ENCODE results near the gene OR10A2. TPM values are rescaled to one million over a fixed set of nuclear protein-coding genes. Genes with fewer than 3 reads are reported as not detected.

Gene OR10A2
- total RNA-seq (not detected), polyA plus RNA-seq (not detected)
- long read RNA-seq, donor 1: 0 reads
- long read RNA-seq, donor 2: 0 reads
- long read RNA-seq, donor 3: 0 reads

- intact Hi-C loops (cut with DNase I): no loop called here
- no peak within 1 kb of the TSS for H3K27ac ChIP-seq
- 43 to 54% methylated on average over 1 of the region's 1 CpG for WGBS, 2 donors
- DNase-seq: no peak
- TF ChIP-seq, protein P1, sequence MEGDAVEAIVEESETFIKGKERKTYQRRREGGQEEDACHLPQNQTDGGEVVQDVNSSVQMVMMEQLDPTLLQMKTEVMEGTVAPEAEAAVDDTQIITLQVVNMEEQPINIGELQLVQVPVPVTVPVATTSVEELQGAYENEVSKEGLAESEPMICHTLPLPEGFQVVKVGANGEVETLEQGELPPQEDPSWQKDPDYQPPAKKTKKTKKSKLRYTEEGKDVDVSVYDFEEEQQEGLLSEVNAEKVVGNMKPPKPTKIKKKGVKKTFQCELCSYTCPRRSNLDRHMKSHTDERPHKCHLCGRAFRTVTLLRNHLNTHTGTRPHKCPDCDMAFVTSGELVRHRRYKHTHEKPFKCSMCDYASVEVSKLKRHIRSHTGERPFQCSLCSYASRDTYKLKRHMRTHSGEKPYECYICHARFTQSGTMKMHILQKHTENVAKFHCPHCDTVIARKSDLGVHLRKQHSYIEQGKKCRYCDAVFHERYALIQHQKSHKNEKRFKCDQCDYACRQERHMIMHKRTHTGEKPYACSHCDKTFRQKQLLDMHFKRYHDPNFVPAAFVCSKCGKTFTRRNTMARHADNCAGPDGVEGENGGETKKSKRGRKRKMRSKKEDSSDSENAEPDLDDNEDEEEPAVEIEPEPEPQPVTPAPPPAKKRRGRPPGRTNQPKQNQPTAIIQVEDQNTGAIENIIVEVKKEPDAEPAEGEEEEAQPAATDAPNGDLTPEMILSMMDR (IDR thresholded peaks at IDR 0.05): no peak
- H3K9me3 ChIP-seq: no peaks in the 10 kb centered on the region
- no peaks in the 10 kb centered on the region for H3K36me3 ChIP-seq
- no peak for ATAC-seq
- H3K4me1 ChIP-seq: no peaks in the 10 kb centered on the region
- no peaks in the 10 kb centered on the region for H3K27me3 ChIP-seq
- H3K4me3 ChIP-seq: no peak within 1 kb of the TSS
Measured at GRCh38 chr11:6862961-6863360, at the start of gene OR10A2. TSS of gene OR10A2 (plus strand) at chr11:6863057. CDS start at chr11:6869755, 6,698 bp downstream.

GRCh38 chr11:6813656-6814055 lies 49.2 kb upstream of the OR10A2 start:
- ATAC-seq (no peak), DNase-seq (no peak)
- intact Hi-C loops (cut with DNase I): loop anchor here in 1 of 10 donors (5.0 kb wide), 1 partner anchor 874 kb away; no protein-coding TSS in a partner anchor

DNA sequence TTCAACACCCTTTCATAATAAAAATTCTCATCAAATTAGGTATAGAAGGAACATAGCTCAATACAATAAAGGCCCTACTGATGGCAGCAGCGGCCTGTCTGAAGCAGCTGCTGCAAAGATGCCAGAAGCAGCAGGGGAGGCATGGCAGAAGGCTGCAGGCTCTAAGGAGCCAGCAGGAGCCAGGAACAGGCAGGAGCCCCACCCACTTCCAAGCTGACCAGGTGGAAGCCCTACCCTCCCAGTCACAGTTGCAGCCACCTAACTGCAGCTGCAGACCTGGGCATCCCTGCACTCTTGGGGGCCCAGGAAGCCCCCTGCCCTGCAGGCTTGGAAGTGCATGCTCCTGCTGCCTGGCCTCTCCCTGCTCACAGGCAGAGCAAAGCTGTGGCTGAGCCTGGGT lies 45.2 kb upstream of the OR10A2 start:
- Histone ChIP-seq H3K9me3 (peaks cover 0 to 15% (median 0%) of the 10 kb centered on the region in 11 donors), H3K27ac (no peak overlapping the region), H3K4me3 (no peak overlapping the region), H3K36me3 (no peaks in the 10 kb centered on the region), H3K4me1 (no peaks in the 10 kb centered on the region), H3K27me3 (peaks cover 0 to 5% (median 3%) of the 10 kb centered on the region in 7 donors)
- 35 to 53% methylated on average over 1 of the region's 1 CpG for WGBS, 2 donors
- ATAC-seq (no peak), DNase-seq (no peak)
- TF ChIP-seq, protein P1 (IDR thresholded peaks at IDR 0.05): no peak
- intact Hi-C loops (cut with DNase I): no loop called here

More at GRCh38 chr11:6813656-6814055, 49.2 kb upstream of the OR10A2 start:
- Histone ChIP-seq H3K36me3 (no peaks in the 10 kb centered on the region), H3K27ac (no peak overlapping the region), H3K9me3 (no peaks in the 10 kb centered on the region), H3K4me1 (no peaks in the 10 kb centered on the region), H3K27me3 (peaks cover 0 to 27% (median 3%) of the 10 kb centered on the region in 7 donors), H3K4me3 (no peak overlapping the region)
- TF ChIP-seq, protein P1 (IDR thresholded peaks at IDR 0.05): no peak
- 49 to 53% methylated on average over 2 of the region's 2 CpGs for WGBS, 2 donors

- Histone ChIP-seq H3K4me3 (no peak overlapping the region), H3K27me3 (no peaks in the 10 kb centered on the region), H3K27ac (no peak overlapping the region), H3K36me3 (no peaks in the 10 kb centered on the region), H3K4me1 (no peaks in the 10 kb centered on the region), H3K9me3 (peaks cover 0 to 15% (median 0%) of the 10 kb centered on the region in 11 donors)
- intact Hi-C loops (cut with DNase I): no loop called here
- WGBS, 2 donors: 90 to 93% methylated on average over 5 of the region's 5 CpGs
- ATAC-seq (no peak), DNase-seq (no peak)
- TF ChIP-seq, protein P1 (IDR thresholded peaks at IDR 0.05): no peak
Measured at GRCh38 chr11:6818967-6819366, 43.9 kb upstream of the OR10A2 start.
